ENCODE results near the gene DOCK3.

DOCK3 gene

GRCh38 chr3:51379301-51379700, 704.6 kb downstream of the DOCK3 start:
- Histone ChIP-seq H3K9ac (ENCODE audit: low read length) (no peak overlapping the region), H3K27ac (ENCODE audit: low read depth, low read length) (no peak overlapping the region), H3K36me3 (ENCODE audit: control insufficient read depth, insufficient read depth, low read length) (peaks cover 19% of the 10 kb centered on the region; the same call in 1 of the 2 replicates), H3K4me3 (ENCODE audit: low read depth, low read length) (no peak overlapping the region), H3K27me3 (ENCODE audit: control insufficient read depth, insufficient read depth, low read length) (no peaks in the 10 kb centered on the region), H3K4me1 (ENCODE audit: control insufficient read depth, insufficient read depth, low read length) (peaks cover 11% of the 10 kb centered on the region), H3K9me3 (ENCODE audit: control insufficient read depth, insufficient read depth, low read depth, low read length) (no peaks in the 10 kb centered on the region)

- Histone ChIP-seq H3K27me3 (ENCODE audit: control insufficient read depth, insufficient read depth, low read length) (no peaks in the 10 kb centered on the region), H3K9me3 (ENCODE audit: control insufficient read depth, insufficient read depth, low read depth, low read length) (no peaks in the 10 kb centered on the region), H3K4me3 (ENCODE audit: low read depth, low read length) (no peak overlapping the region), H3K36me3 (ENCODE audit: control insufficient read depth, insufficient read depth, low read length) (peaks cover 13% of the 10 kb centered on the region; the same call in 1 of the 2 replicates), H3K4me1 (ENCODE audit: control insufficient read depth, insufficient read depth, low read length) (peaks cover 11% of the 10 kb centered on the region), H3K27ac (ENCODE audit: low read depth, low read length) (no peak overlapping the region), H3K9ac (ENCODE audit: low read length) (no peak overlapping the region)
Observed at GRCh38 chr3:51379746-51380455, 705.2 kb downstream of the DOCK3 start.

- no peak overlapping the region for H3K4me3 ChIP-seq (ENCODE audit: low read depth, low read length)
- no peak overlapping the region for H3K27ac ChIP-seq (ENCODE audit: low read depth, low read length)
- H3K9me3 ChIP-seq (ENCODE audit: control insufficient read depth, insufficient read depth, low read depth, low read length), result no peaks in the 10 kb centered on the region
- H3K4me1 ChIP-seq (ENCODE audit: control insufficient read depth, insufficient read depth, low read length), result peaks cover 11% of the 10 kb centered on the region
- H3K27me3 ChIP-seq (ENCODE audit: control insufficient read depth, insufficient read depth, low read length), result no peaks in the 10 kb centered on the region
- H3K9ac ChIP-seq (ENCODE audit: low read length), result no peak overlapping the region
- peaks cover 8% of the 10 kb centered on the region; the same call in 1 of the 2 replicates for H3K36me3 ChIP-seq (ENCODE audit: control insufficient read depth, insufficient read depth, low read length)
Observed at GRCh38 chr3:51380601-51381332, 706.0 kb downstream of the DOCK3 start.

- H3K4me3 ChIP-seq (ENCODE audit: low read depth, low read length), result no peak overlapping the region
- H3K9ac ChIP-seq (ENCODE audit: low read length), result no peak overlapping the region
- no peaks in the 10 kb centered on the region for H3K9me3 ChIP-seq (ENCODE audit: control insufficient read depth, insufficient read depth, low read depth, low read length)
- no peaks in the 10 kb centered on the region for H3K27me3 ChIP-seq (ENCODE audit: control insufficient read depth, insufficient read depth, low read length)
- no peak overlapping the region for H3K27ac ChIP-seq (ENCODE audit: low read depth, low read length)
- H3K36me3 ChIP-seq (ENCODE audit: control insufficient read depth, insufficient read depth, low read length), result peaks cover 10% of the 10 kb centered on the region
- peaks cover 15% of the 10 kb centered on the region for H3K4me1 ChIP-seq (ENCODE audit: control insufficient read depth, insufficient read depth, low read length)
Observed at GRCh38 chr3:51381333-51381705, 706.6 kb downstream of the DOCK3 start.

GRCh38 chr3:51382076-51382745, 707.5 kb downstream of the DOCK3 start:
- H3K4me1 ChIP-seq (ENCODE audit: control insufficient read depth, insufficient read depth, low read length), result peaks cover 21% of the 10 kb centered on the region
- peaks cover 9% of the 10 kb centered on the region for H3K36me3 ChIP-seq (ENCODE audit: control insufficient read depth, insufficient read depth, low read length)
- no peak overlapping the region for H3K9ac ChIP-seq (ENCODE audit: low read length)
- H3K4me3 ChIP-seq (ENCODE audit: low read depth, low read length), result no peak overlapping the region
- H3K27me3 ChIP-seq (ENCODE audit: control insufficient read depth, insufficient read depth, low read length), result no peaks in the 10 kb centered on the region
- no peaks in the 10 kb centered on the region for H3K9me3 ChIP-seq (ENCODE audit: control insufficient read depth, insufficient read depth, low read depth, low read length)
- H3K27ac ChIP-seq (ENCODE audit: low read depth, low read length), result no peak overlapping the region

- peak overlapping the region; percentile 98; the same call in 1 of the 2 replicates for H3K4me3 ChIP-seq (ENCODE audit: low read depth, low read length)
- H3K27ac ChIP-seq (ENCODE audit: low read depth, low read length), result no peak overlapping the region
Observed at GRCh38 chr3:51382947-51383578, 708.3 kb downstream of the DOCK3 start.

GRCh38 chr3:51384055-51384725, 709.5 kb downstream of the DOCK3 start:
- Histone ChIP-seq H3K27me3 (ENCODE audit: control insufficient read depth, insufficient read depth, low read length) (no peaks in the 10 kb centered on the region), H3K36me3 (ENCODE audit: control insufficient read depth, insufficient read depth, low read length) (peaks cover 29% of the 10 kb centered on the region), H3K9me3 (ENCODE audit: control insufficient read depth, insufficient read depth, low read depth, low read length) (no peaks in the 10 kb centered on the region), H3K9ac (ENCODE audit: low read length) (peak overlapping the region; percentile 99), H3K4me1 (ENCODE audit: control insufficient read depth, insufficient read depth, low read length) (peaks cover 24% of the 10 kb centered on the region), H3K27ac (ENCODE audit: low read depth, low read length) (peak overlapping the region; percentile 95), H3K4me3 (ENCODE audit: low read depth, low read length) (peak overlapping the region; percentile 98)

More at GRCh38 chr3:51382947-51383578, 708.3 kb downstream of the DOCK3 start:
- Histone ChIP-seq H3K9ac (ENCODE audit: low read length) (no peak overlapping the region), H3K27me3 (ENCODE audit: control insufficient read depth, insufficient read depth, low read length) (no peaks in the 10 kb centered on the region), H3K9me3 (ENCODE audit: control insufficient read depth, insufficient read depth, low read depth, low read length) (no peaks in the 10 kb centered on the region), H3K36me3 (ENCODE audit: control insufficient read depth, insufficient read depth, low read length) (peaks cover 17% of the 10 kb centered on the region), H3K4me1 (ENCODE audit: control insufficient read depth, insufficient read depth, low read length) (peaks cover 21% of the 10 kb centered on the region)

GRCh38 chr3:51384726-51385473, 710.2 kb downstream of the DOCK3 start, which contains the start of gene MANF:
Gene MANF, plus strand, starts transcription at chr3:51385291. Its CDS starts 52 bp downstream, at chr3:51385343.
- Histone ChIP-seq H3K4me1 (ENCODE audit: control insufficient read depth, insufficient read depth, low read length) (peaks cover 24% of the 10 kb centered on the region), H3K9ac (ENCODE audit: low read length) (peak within 1 kb of the TSS; percentile 99), H3K36me3 (ENCODE audit: control insufficient read depth, insufficient read depth, low read length) (peaks cover 36% of the 10 kb centered on the region), H3K9me3 (ENCODE audit: control insufficient read depth, insufficient read depth, low read depth, low read length) (no peaks in the 10 kb centered on the region), H3K27me3 (ENCODE audit: control insufficient read depth, insufficient read depth, low read length) (no peaks in the 10 kb centered on the region), H3K4me3 (ENCODE audit: low read depth, low read length) (peak within 1 kb of the TSS; percentile 98), H3K27ac (ENCODE audit: low read depth, low read length) (peak within 1 kb of the TSS; percentile 95)

- H3K9ac ChIP-seq (ENCODE audit: low read length), result peak overlapping the region; percentile 80
- H3K4me3 ChIP-seq (ENCODE audit: low read depth, low read length), result peak overlapping the region; percentile 94
- H3K9me3 ChIP-seq (ENCODE audit: control insufficient read depth, insufficient read depth, low read depth, low read length), result no peaks in the 10 kb centered on the region
- no peaks in the 10 kb centered on the region for H3K27me3 ChIP-seq (ENCODE audit: control insufficient read depth, insufficient read depth, low read length)
- peaks cover 41% of the 10 kb centered on the region for H3K36me3 ChIP-seq (ENCODE audit: control insufficient read depth, insufficient read depth, low read length)
- peaks cover 27% of the 10 kb centered on the region for H3K4me1 ChIP-seq (ENCODE audit: control insufficient read depth, insufficient read depth, low read length)
- peak overlapping the region; percentile 13; the same call in 1 of the 2 replicates for H3K27ac ChIP-seq (ENCODE audit: low read depth, low read length)
Observed at GRCh38 chr3:51385621-51386091, 710.9 kb downstream of the DOCK3 start.
